ENCODE results near the gene GALNT2. TPM values are rescaled to one million over a fixed set of nuclear protein-coding genes. Genes with fewer than 3 reads are reported as not detected.

Gene GALNT2
- total and polyA plus RNA-seq, 5 donors: 27.4 to 45.5 (median 38.8) TPM

DNA sequence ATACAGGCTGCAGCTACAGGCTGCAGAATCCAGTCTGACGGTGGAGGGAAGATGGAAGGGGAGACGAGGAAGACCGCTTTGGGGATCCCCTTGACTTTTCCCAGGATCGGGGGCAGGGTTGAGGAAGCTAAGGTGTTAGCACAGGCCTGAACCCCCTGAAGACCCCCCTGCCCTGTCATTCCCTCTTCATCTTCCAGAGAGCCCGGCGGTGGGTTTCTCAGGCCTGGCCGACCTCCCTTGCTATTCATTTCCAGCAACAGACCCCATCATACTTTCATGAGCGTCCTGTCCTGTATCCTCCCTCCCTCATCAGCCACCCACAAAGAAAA lies 247.1 kb downstream of the GALNT2 start:
- Histone ChIP-seq H3K27me3 (ENCODE audit: control insufficient read depth, insufficient read depth) (no peaks in the 10 kb centered on the region), H3K4me3 (ENCODE audit: low read length) (no peak overlapping the region), H3K4me1 (ENCODE audit: control insufficient read depth, insufficient read depth, low read length) (no peaks in the 10 kb centered on the region), H3K9me3 (ENCODE audit: control insufficient read depth, low read length) (no peaks in the 10 kb centered on the region), H3K27ac (ENCODE audit: low read length) (no peak overlapping the region)
- 81% methylated on average over 8 of the region's 8 CpGs for WGBS
- ATAC-seq (no peak), DNase-seq (no peak)
- intact Hi-C loops (cut with DNase I): loop anchor here in 2 of 4 donors (5.0 to 10.0 kb wide), 2 partner anchors 649 to 652 kb away; no protein-coding TSS in a partner anchor

DNA sequence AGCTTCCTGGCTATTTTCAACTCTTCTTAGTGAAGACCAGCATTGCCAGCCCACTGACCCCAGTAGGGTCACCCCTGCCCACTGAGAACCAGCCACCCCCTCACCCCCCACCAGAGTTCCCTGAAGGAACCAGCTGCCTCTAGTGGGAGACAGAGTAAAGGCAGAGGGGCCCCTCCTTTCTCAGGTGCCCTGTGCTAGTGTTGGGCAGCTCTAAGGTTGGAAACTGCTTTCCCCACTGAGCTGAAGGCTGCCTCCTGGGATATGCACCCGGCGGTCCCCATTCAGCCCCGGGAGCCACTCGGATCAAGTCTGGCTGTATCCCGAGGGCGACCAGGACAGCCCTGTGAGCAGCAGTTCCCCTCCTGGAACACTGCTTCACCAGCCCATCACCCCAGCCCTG lies 248.1 kb downstream of the GALNT2 start:
- 80% methylated on average over 6 of the region's 6 CpGs for WGBS
- no peak overlapping the region for H3K27ac ChIP-seq (ENCODE audit: low read length)
- intact Hi-C loops (cut with DNase I): loop anchor here in 1 of 4 donors (10.0 kb wide), 1 partner anchor 650 kb away; no protein-coding TSS in a partner anchor
- H3K4me1 ChIP-seq (ENCODE audit: control insufficient read depth, insufficient read depth, low read length): no peaks in the 10 kb centered on the region
- H3K4me3 ChIP-seq (ENCODE audit: low read length): no peak overlapping the region
- DNase-seq (peak in 1 of 3 donors; percentile 44), ATAC-seq (no peak)
- no peaks in the 10 kb centered on the region for H3K27me3 ChIP-seq (ENCODE audit: control insufficient read depth, insufficient read depth)
- no peaks in the 10 kb centered on the region for H3K9me3 ChIP-seq (ENCODE audit: control insufficient read depth, low read length)

DNA sequence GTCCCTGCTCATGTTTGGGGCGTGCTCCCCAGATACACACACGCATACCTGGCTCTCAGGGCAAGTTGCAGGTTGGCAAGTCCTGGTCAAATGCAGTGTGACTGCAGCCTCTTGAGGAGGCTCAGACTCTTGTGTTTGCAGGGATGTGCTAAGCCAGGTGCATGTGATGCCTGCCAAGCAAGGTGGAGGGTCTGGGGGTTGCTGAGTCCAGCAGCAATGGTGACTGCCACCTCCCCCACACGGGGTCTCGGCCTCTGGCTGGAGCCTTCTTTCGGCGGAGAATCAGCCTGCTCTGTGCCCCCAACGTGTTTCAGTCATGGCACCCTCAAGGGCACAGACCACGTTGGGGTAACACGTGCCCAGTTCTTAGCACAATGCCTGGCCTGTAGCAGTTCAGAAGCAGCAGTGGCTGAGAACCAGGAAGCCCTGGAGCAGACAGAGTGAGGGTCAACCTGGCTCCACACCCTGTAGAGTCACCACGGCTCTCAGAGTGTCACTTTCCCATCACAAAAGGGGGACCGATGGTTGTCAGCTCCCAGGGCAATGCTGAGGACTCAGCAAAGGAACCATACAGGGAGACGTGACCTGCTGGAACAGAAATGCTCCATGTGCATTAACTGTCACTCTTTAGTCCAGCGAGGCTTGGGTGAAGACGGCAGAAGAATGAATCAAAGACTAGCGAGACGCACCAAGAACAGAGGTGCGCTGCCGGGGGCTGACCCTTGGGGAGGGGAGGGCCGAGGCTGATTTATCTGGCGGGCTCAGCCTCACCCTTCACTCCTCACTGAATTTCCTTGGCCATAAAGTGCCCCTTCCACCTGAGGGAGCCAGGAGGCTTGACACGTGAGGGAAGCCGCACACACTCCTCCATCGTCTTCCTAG lies 250.1 kb downstream of the GALNT2 start:
- Histone ChIP-seq H3K4me3 (ENCODE audit: low read length) (no peak overlapping the region), H3K27me3 (ENCODE audit: control insufficient read depth, insufficient read depth) (no peaks in the 10 kb centered on the region), H3K4me1 (ENCODE audit: control insufficient read depth, insufficient read depth, low read length) (no peaks in the 10 kb centered on the region), H3K9me3 (ENCODE audit: control insufficient read depth, low read length) (no peaks in the 10 kb centered on the region), H3K27ac (ENCODE audit: low read length) (no peak overlapping the region)
- intact Hi-C loops (cut with DNase I): loop anchor here in 1 of 4 donors (10.0 kb wide), 1 partner anchor 652 kb away; no protein-coding TSS in a partner anchor
- no peak for ATAC-seq
- DNase-seq: no peak
- WGBS: 86% methylated on average over 23 of the region's 23 CpGs

DNA sequence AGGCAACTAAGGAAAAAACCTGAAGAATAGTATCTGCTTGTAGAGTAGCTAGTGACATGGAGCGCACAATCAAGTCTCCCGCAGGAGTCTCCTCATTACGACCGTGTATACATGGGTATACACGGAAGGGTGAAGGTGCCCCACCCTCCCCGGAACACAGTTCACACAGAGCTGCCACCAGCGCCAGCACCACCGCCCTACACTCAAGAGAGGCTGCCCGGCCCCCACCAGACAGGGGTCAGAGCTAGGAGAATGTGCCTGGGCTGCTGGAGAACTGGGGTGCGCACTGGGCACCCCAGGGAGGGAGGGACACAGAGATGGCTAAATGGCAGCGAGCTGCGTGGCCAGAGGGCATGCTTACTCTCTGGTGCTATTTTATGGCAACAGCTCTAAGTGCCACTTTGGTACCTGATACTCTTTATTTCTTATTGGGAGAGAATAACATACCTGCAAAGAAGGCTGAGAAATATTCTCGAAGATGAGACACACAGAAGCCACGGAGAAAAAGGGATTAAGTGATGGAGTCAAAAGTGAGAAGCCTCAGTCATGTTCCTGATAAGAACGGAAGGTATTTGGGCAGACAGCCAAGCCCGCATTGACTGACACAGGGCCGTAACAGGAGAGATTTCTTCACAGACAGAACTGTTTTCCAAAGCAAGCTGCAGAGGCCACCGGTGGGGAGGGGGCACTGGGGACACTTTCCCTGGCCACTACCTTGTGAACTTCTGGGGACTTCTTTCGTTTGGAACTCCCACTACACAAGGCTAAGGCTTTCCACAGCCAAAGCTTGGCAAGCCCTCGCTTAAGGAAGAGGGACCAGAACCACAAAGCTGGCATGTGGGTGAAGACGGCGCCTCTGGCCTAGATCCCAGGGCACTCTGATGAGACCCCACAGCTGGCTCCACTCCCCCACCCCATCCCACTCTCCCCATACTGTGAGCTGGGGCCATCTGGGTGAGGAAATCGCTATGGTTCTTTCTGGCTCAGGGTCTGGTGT lies 251.1 kb downstream of the GALNT2 start:
- peak in 1 of 2 donors; percentile 12 for ATAC-seq
- no peaks in the 10 kb centered on the region for H3K9me3 ChIP-seq (ENCODE audit: control insufficient read depth, low read length)

DNA sequence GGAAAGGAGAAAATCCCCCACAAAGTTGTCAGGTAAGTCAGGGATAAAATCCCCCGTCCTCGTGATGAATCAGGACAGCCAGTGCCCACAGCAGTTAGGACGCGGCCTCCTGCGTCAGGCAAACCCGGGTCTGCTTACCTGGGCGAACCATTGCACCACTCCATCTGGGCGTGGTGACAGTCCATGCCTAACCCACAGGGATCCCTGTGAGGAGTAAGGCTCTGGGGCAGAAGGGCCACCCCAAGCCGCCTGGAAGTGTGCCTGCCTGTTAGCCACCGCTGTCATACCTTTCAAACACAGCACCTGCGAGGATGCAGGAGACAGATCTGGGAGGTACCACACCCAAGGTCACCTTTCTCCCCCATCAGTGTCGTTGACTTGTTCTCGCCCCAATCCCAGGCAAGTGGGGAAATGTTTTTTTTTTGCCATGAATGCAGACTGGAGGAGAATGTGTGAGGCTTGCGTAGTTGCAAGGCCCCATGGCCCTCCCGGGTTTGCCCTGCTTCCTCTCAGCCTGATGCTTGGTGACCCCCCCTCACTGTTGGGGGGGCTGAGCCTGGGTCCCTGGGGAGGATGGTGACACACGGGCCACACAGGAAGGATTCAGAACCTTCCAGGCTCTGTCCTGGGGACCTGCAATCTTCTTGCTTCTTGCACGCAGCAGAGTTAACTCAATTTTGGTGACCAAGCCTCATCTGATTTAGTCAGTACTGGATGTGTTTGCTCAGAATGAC lies 252.1 kb downstream of the GALNT2 start:
- Histone ChIP-seq H3K9me3 (ENCODE audit: control insufficient read depth, low read length) (no peaks in the 10 kb centered on the region), H3K27me3 (ENCODE audit: control insufficient read depth, insufficient read depth) (no peaks in the 10 kb centered on the region), H3K4me1 (ENCODE audit: control insufficient read depth, insufficient read depth, low read length) (no peaks in the 10 kb centered on the region), H3K27ac (ENCODE audit: low read length) (no peak overlapping the region), H3K4me3 (ENCODE audit: low read length) (no peak overlapping the region)
- intact Hi-C loops (cut with DNase I): loop anchor here in 1 of 4 donors (10.0 kb wide), 1 partner anchor 654 kb away; no protein-coding TSS in a partner anchor
- DNase-seq (peak in 1 of 3 donors; percentile 48), ATAC-seq (no peak)
- 91% methylated on average over 17 of the region's 17 CpGs for WGBS

More for the DNA sequence above, 251.1 kb downstream of the GALNT2 start:
- intact Hi-C loops (cut with DNase I): loop anchor here in 1 of 4 donors (10.0 kb wide), 1 partner anchor 653 kb away; no protein-coding TSS in a partner anchor
- Histone ChIP-seq H3K4me3 (ENCODE audit: low read length) (no peak overlapping the region), H3K27ac (ENCODE audit: low read length) (no peak overlapping the region), H3K4me1 (ENCODE audit: control insufficient read depth, insufficient read depth, low read length) (no peaks in the 10 kb centered on the region), H3K27me3 (ENCODE audit: control insufficient read depth, insufficient read depth) (no peaks in the 10 kb centered on the region)
- peak in 2 of 3 donors; percentile 68 to 70 for DNase-seq
- 52% methylated on average over 23 of the region's 23 CpGs for WGBS

DNA sequence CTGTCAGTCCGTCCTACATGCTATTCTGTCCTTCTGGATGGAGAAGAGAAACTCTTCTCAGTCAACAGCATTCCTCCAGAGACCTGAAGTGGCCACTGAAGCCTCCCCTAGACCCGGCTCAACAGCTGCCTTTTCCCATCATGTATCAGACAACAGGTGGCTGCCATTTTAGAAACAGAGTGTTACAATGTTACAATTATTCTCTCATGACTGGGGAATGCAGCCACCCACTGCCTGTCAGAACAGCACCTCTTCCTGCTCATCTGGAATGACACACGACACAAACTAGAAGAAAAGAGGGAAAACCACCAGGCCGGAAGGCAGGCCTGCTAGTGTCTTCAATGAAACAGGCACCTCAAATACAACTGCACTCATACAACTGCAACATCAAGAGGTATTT lies 253.8 kb downstream of the GALNT2 start:
- no peaks in the 10 kb centered on the region for H3K4me1 ChIP-seq (ENCODE audit: control insufficient read depth, insufficient read depth, low read length)
- WGBS: 72% methylated on average over 4 of the region's 4 CpGs
- DNase-seq (no peak), ATAC-seq (no peak)
- no peaks in the 10 kb centered on the region for H3K27me3 ChIP-seq (ENCODE audit: control insufficient read depth, insufficient read depth)
- H3K9me3 ChIP-seq (ENCODE audit: control insufficient read depth, low read length): no peaks in the 10 kb centered on the region
- intact Hi-C loops (cut with DNase I): no loop called here
- H3K4me3 ChIP-seq (ENCODE audit: low read length): no peak overlapping the region
- H3K27ac ChIP-seq (ENCODE audit: low read length): no peak overlapping the region

DNA sequence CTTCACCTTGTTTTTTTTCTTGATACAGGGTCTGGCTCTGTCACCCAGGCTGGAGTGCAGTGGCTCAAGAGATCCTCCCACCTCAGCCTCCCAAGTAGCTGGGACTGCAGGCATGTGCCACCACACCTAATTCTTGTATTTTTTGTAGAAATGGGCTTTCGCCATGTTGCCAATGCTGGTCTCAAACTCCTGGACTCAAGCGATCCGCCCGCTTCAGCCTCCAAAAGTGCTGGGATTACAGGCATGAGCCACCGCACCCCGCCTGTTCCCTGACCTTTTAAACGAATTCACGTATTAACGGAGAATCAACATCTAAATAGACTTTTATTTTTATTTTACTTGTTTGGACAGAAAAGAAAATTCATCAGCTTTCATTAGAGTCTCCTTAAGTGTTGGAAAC lies 254.3 kb downstream of the GALNT2 start:
- Histone ChIP-seq H3K27me3 (ENCODE audit: control insufficient read depth, insufficient read depth) (no peaks in the 10 kb centered on the region), H3K9me3 (ENCODE audit: control insufficient read depth, low read length) (no peaks in the 10 kb centered on the region), H3K4me3 (ENCODE audit: low read length) (no peak overlapping the region), H3K4me1 (ENCODE audit: control insufficient read depth, insufficient read depth, low read length) (no peaks in the 10 kb centered on the region), H3K27ac (ENCODE audit: low read length) (peak overlapping the region; percentile 13)
- WGBS: 97% methylated on average over 9 of the region's 9 CpGs
- ATAC-seq (no peak), DNase-seq (no peak)
- intact Hi-C loops (cut with DNase I): no loop called here

DNA sequence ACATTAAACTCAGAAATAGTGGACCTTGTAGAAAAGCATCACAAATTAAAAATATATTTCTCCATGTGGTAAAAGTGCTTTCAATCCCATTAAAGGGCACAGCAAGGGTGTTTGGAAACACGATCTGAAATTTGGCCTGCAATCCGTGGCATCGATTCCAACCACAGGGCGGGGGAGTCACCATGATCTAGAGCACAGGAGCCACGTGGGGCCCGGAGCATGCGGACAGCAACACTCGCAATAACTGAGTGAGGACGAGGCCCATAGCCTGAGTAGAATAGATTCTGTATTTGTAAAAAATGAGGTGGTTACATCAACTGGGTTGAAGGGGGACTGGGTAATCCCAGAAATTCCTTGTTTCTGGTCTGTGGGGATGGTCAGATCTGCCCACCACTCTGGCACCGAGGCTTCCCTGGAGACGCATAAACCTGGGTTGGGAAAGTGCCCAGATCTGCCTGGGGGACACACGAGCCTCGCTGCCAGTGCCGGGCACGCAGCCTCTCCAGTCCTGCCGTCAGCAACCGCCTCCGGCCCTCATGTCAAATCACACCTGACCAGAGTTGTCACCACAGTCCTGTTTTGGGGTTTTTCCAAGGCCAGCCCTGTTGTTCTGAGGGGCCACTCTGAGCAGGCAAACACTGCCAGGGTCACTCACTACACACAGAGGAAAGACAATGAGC lies 254.8 kb downstream of the GALNT2 start:
- Histone ChIP-seq H3K27me3 (ENCODE audit: control insufficient read depth, insufficient read depth) (no peaks in the 10 kb centered on the region), H3K4me3 (ENCODE audit: low read length) (no peak overlapping the region), H3K27ac (ENCODE audit: low read length) (peak overlapping the region; percentile 32), H3K4me1 (ENCODE audit: control insufficient read depth, insufficient read depth, low read length) (peaks cover 3% of the 10 kb centered on the region), H3K9me3 (ENCODE audit: control insufficient read depth, low read length) (no peaks in the 10 kb centered on the region)
- WGBS: 53% methylated on average over 18 of the region's 18 CpGs
- intact Hi-C loops (cut with DNase I): no loop called here
- ATAC-seq: peak; percentile 73 to 77
- peak; percentile 67 to 82 (median 80) for DNase-seq

DNA sequence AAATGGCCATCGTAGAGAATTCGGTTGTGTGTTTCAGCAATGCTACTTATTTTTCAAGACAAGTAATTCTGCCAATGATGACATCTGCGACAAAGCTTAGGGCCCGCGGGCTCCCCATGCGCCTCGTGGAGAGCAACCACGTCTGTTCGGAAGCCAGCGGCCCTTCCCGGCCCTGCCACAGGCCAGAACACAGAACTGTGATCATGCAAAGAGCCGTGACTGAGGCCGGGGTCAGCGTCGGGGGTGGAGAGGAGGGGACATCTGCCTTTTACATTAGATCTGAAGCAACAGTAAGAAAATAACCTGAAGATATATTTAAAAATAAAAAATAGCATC lies 255.4 kb downstream of the GALNT2 start:
- ATAC-seq (no peak), DNase-seq (peak in 1 of 3 donors; percentile 50)
- Histone ChIP-seq H3K4me1 (ENCODE audit: control insufficient read depth, insufficient read depth, low read length) (peaks cover 3% of the 10 kb centered on the region), H3K4me3 (ENCODE audit: low read length) (no peak overlapping the region), H3K9me3 (ENCODE audit: control insufficient read depth, low read length) (no peaks in the 10 kb centered on the region), H3K27ac (ENCODE audit: low read length) (peak overlapping the region; percentile 32), H3K27me3 (ENCODE audit: control insufficient read depth, insufficient read depth) (no peaks in the 10 kb centered on the region)
- 72% methylated on average over 15 of the region's 15 CpGs for WGBS
- intact Hi-C loops (cut with DNase I): no loop called here

DNA sequence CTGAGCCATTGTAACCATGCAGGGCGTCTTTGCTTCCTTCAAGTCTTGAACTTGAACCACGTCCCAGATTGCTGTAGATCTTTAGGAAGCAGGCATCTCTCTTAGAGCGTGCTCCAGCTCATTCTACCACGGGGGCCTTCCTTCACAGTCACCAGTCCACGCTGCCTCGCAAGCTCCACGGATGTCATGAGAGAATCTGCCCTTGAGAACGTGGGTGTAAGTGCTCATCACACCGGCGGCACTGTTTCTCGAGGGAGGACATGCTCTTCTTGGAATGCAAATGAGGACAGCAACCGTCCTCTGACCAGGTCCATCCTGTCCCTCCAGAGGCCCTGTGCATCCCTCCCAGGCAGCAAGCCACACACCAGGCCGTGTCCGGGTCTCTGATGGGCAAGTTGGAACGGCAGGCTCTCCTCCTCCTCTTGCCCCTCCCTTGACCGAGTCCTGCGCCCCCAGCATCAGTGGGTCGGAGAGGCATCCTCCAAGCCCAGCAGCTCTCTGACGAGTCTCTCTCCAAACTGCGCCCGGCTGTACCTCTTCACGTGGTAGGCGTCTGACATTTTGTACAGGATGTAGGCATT lies 256.0 kb downstream of the GALNT2 start:
- Histone ChIP-seq H3K9me3 (ENCODE audit: control insufficient read depth, low read length) (no peaks in the 10 kb centered on the region), H3K27me3 (ENCODE audit: control insufficient read depth, insufficient read depth) (no peaks in the 10 kb centered on the region), H3K4me3 (ENCODE audit: low read length) (no peak overlapping the region), H3K4me1 (ENCODE audit: control insufficient read depth, insufficient read depth, low read length) (peaks cover 3% of the 10 kb centered on the region), H3K27ac (ENCODE audit: low read length) (no peak overlapping the region)
- DNase-seq: no peak
- no peak for ATAC-seq
- intact Hi-C loops (cut with DNase I): no loop called here
- 87% methylated on average over 23 of the region's 23 CpGs for WGBS

Data from right cardiac atrium (tissue), 5 donors.